ENCODE data around the gene SLC24A3.

DNA sequence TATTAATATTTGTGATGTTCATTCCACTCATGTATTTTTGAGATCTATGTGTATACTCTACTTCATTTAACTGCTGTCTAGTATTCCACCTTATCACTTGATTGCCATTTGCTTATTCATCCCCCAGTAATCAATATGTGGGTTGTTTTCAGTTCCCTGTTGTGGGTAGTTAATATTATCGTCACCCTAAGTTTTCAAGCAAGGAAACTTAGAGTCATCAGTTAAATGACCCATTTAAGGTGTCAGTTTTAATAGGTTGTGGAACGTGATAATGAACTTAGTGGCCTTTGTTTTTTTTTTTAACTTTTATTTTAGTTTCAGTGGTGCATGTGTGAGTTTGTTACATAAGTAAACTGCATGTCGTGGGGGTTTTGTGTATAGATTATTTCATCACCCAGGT, 90.3 kb downstream of the SLC24A3 start:
- no peak for TF ChIP-seq ZNF384 (IDR thresholded peaks at IDR 0.05)
- TF ChIP-seq FOXA1 (IDR thresholded peaks at IDR 0.05) = no peak
- no peak for TF ChIP-seq FOXM1 (IDR thresholded peaks at IDR 0.05; ENCODE audit: borderline replicate concordance)
- no peak for TF ChIP-seq FOXK2 (IDR thresholded peaks at IDR 0.05)
- TF ChIP-seq NFRKB (IDR thresholded peaks at IDR 0.05) = no peak
- TF ChIP-seq L3MBTL2 (conservative IDR thresholded peaks at IDR 0.05) = no peak
- TF ChIP-seq LEF1 (IDR thresholded peaks at IDR 0.05; ENCODE audit: borderline replicate concordance) = no peak
- TF ChIP-seq SP1 (IDR thresholded peaks at IDR 0.05) = no peak
